Mononuclear cell (primary cell): ENCODE measurements around the gene CDHR5. TPM values are rescaled to one million over a fixed set of nuclear protein-coding genes. Genes with fewer than 3 reads are reported as not detected.
"Not testable (repeated sequence)": the region's sequence is repeated elsewhere in the genome, so short reads cannot be mapped to it uniquely, and the experiment has no call there.

Experiments
- H3K27me3 ChIP-seq: 2 replicates; pipeline ENCODE4 v1.6.0; 2011; ENCODE audit warnings: low read length, control low read depth; ENCODE audit not compliant: insufficient read depth
- H3K4me1 ChIP-seq: 2 replicates; pipeline ENCODE4 v1.5.1; 2011; ENCODE audit warnings: mild to moderate bottlenecking, low read length, control low read depth; ENCODE audit not compliant: insufficient read depth
- H3K4me3 ChIP-seq: 2 replicates; pipeline ENCODE4 v1.5.1; 2011; ENCODE audit warnings: mild to moderate bottlenecking, low read length, moderate library complexity
- H3K9me3 ChIP-seq: 2 replicates; pipeline ENCODE4 v1.5.1; 2011; ENCODE audit warnings: low read depth, mild to moderate bottlenecking, control low read depth, low read length
- total RNA-seq: library from RNA; depleted of rRNA; stranded (reverse); fragments of >200 nt; gene quantifications from one replicate; pipeline ENCODE4 v1.2.3, GENCODE V29; 2012

CDHR5 gene
- total RNA-seq, 1 donor = 0.10 TPM

- peaks cover 40% of the 10 kb centered on the region for H3K4me1 ChIP-seq
- H3K27me3 ChIP-seq = peaks cover 7% of the 10 kb centered on the region
- H3K4me3 ChIP-seq = no peak overlapping the region
- H3K9me3 ChIP-seq = no peaks in the 10 kb centered on the region
Observed at GRCh38 chr11:577611-577894, 47.2 kb downstream of the CDHR5 start.

- no peaks in the 10 kb centered on the region for H3K9me3 ChIP-seq
- H3K4me3 ChIP-seq = peak overlapping the region; percentile 76
- H3K4me1 ChIP-seq = peaks cover 40% of the 10 kb centered on the region
- H3K27me3 ChIP-seq = peaks cover 7% of the 10 kb centered on the region
Observed at GRCh38 chr11:576811-577610, 47.7 kb downstream of the CDHR5 start.

DNA sequence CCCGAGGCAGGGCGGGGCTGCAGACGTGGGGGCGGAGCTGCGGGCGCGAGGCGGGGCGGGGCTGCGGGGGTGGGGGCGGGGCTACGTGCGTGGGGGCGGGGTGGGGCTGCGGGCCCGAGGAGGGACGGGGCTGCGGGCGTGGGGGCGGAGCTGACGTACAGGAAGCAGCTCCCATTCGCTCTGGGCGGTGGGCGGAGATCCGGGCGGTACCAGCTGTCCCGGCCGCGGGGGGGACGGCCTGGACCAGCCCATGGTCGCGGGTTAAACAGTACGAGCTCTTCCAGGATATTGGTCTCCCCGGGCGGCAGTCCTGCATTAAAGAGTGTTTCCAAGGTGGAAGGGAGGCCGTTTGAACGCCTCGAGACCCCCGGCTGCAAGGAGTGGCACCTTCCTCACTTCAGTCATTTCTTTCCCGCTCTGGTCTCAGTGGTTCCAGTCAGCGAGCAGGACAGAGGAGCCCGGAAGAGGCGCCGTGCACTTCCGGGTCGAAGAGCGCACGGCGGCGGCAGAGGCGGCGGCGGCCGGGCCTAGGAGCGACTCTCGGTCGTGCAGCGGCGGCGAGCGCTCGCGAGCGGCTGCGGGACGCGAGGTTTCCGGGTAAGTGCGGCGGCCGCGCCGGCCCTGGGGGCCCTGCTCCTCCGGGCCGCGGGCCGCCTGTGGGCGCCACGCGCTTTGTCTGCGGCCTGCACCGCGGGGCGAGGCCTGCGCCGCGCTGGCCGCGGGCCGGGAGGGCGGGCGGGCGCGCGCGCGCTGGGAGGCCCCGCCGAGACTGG is 48.6 kb downstream of the CDHR5 start, which contains the start of gene PHRF1:
PHRF1 (plus strand) TSS at position 475 of the 773 bp plus-strand sequence. CDS start 5,043 bp downstream, outside the sequence.
- H3K9me3 ChIP-seq = no peaks in the 10 kb centered on the region
- peaks cover 40% of the 10 kb centered on the region for H3K4me1 ChIP-seq
- peaks cover 7% of the 10 kb centered on the region for H3K27me3 ChIP-seq
- peak within 1 kb of the TSS; percentile 76 for H3K4me3 ChIP-seq

- H3K9me3 ChIP-seq = no peaks in the 10 kb centered on the region
- peaks cover 40% of the 10 kb centered on the region for H3K4me1 ChIP-seq
- H3K4me3 ChIP-seq = peak overlapping the region; percentile 38
- H3K27me3 ChIP-seq = peaks cover 7% of the 10 kb centered on the region
Observed at GRCh38 chr11:575313-575995, 49.3 kb downstream of the CDHR5 start.

DNA sequence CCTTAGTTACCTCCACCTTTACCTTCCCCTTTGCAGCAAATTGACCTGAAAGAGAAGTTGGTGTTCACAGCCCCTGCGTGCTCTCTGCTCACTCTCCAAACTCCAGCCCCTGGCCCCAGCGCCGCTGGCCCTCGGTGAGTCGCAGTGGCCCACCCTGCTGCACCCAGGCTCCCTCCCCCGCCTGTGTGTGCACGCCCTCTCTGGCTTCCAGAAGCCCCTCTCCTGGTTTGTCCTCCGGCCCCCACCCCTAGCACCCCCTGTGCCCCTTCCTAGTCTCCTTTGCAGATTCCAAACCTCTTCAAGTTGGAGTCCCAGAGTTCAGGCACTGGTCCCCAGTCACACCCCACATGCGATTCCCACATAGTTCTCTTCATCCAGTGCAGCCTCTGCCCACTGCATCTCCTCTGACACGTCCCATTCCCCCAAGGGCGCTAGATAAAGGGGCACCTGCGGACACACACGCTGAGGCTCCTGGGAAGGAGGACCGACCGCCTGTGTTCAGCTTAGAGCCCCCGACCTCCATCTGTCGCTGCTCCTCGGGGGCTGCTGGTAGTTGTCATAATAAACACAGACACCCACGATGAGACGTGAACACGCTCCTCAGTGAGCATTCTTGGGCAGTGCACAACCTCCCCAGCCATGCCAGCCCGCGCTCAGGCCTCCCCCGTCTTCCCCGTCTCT is 50.0 kb downstream of the CDHR5 start:
- no peak overlapping the region for H3K4me3 ChIP-seq
- no peaks in the 10 kb centered on the region for H3K9me3 ChIP-seq
- H3K4me1 ChIP-seq = peaks cover 37% of the 10 kb centered on the region
- H3K27me3 ChIP-seq = peaks cover 7% of the 10 kb centered on the region

GRCh38 chr11:574031-574570 is 50.7 kb downstream of the CDHR5 start:
- not testable (repeated sequence) for H3K4me3 ChIP-seq, H3K27me3 ChIP-seq, H3K9me3 ChIP-seq
- H3K4me1 ChIP-seq = peaks cover 36% of the 10 kb centered on the region

DNA sequence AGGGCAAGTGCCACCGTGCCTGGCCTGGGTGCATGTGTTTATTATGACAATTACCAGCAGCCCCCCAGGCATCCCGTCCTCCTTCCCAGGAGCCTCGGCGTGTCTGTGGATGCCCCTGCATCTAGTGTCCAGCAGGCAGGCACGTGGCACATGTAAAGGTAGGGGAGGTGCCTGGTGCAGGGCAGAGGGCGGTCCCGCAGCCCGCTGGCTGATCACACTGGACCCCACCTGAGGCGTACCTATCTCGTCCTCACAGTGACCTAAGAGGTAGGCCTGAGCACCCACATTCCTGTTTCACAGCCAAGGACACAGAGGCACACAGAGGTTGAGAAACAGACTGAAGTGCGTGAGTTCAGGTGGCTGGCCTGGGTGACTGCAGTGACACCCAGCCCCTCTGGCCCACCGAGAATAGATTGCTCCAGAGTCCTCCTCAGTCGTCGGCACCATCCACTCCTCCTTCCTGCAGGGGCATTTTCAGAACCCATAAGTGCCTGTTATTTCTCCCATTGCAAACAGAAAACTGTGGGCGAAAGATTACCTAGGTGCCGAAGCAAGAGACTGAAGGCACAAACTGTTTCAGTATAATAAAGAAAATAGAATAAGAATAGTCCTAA is 51.5 kb downstream of the CDHR5 start:
- H3K27me3 ChIP-seq = peaks cover 7% of the 10 kb centered on the region
- H3K9me3 ChIP-seq = no peaks in the 10 kb centered on the region
- no peak overlapping the region for H3K4me3 ChIP-seq
- H3K4me1 ChIP-seq = peaks cover 32% of the 10 kb centered on the region

DNA sequence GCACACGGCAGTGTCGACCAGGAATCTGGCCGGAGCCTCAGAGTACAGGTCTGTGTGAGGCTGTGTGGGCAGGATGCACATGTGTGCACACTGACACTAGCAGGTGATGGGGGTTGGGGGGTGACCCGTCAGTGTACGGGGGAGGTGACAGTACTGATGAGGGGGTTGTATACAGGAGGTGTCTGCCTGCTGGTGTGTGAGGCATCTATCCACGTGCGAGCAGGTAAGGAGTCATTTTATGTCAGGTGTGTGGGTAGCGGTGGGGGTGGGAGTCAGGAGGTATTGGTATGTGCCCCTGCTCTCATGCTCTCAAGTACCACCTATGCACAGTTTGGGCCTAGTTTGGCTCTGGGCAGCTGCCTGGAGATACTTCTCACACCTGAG is 53.0 kb downstream of the CDHR5 start:
- Histone ChIP-seq H3K4me3 (no peak overlapping the region), H3K4me1 (peaks cover 18% of the 10 kb centered on the region)

DNA sequence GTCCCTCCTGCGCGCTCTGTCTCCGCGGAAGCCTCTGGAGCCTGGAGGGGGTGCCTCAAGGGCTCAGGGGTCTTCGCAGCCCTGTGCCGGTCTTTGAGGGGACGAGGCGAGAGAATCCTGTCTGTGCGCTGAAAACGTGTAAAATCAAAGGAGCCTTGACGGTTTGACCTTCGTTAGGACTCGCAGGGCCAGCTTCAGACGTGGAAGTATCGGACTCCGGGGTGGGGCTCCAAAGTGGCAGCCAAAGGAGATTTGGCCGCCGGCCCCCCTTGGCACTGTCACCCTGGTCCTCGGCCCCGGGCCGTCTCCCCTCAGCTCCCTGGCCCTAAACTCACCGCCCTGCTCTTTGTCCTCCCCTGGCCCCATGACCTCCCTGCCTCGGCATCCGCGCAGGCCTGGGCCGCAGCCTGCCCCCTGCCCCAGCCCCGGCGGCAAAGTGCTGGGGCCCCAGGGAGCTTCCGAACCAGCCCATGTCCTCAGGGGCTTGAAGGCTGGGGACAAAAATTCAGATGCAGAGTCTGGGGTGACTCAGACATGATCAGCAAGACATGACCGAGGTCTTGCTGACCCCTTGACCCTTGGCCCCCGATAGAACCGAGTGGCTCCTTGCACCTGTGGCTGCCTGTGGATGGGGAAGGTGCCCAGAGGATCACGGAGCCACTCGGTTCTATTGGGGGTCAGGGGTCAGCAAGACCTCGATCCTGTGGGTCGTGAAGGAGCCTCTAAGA is 55.4 kb downstream of the CDHR5 start:
- Histone ChIP-seq H3K4me3 (peak overlapping the region; percentile 50), H3K27me3 (peaks cover 3% of the 10 kb centered on the region), H3K9me3 (no peaks in the 10 kb centered on the region), H3K4me1 (peaks cover 9% of the 10 kb centered on the region)

More for the DNA sequence above, 53.0 kb downstream of the CDHR5 start:
- no peaks in the 10 kb centered on the region for H3K9me3 ChIP-seq
- H3K27me3 ChIP-seq = peaks cover 7% of the 10 kb centered on the region

DNA sequence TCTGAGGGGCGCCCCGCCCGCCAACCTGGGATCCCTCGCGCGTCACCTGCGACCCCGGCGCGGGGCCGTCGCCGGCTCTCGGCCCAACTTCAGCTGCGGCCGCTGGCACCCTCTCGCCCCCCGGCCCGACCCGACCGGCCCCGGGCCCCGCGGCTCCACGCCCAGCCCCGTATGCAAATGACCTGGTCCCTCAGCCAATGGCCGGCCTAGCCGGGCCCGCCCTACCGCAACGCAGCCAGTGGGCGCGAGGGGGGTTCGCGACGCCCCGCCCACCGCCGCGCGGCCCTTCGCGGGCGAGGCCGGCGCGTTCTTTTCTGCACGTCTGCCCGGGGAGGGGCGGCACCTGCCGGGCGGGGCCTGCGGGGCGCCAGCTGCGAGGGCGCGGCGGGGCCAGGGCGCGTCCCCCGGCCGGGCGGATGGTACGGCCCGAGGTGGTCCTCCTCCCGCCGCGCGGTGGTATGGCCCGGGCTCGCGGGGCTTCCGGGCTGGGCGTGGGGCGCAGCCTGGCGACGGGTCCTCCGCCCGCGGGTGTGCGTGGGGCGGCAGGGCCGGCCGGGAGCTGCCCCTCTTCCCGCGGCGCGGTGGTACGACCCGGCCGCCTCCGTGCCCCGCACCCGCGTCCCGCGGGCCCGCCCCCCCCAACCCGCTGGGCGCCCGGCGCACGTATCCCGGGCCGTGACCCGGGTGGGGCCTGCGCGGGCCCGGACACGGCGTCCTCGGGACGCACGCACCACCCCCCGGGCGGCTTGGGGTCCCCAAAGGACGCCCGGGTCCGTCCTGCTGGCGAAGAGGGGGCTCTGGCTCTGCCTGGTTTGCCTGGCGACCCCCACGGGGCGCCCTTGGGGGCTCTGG is 56.2 kb downstream of the CDHR5 start:
- peak overlapping the region; percentile 50 for H3K4me3 ChIP-seq
- peaks cover 9% of the 10 kb centered on the region for H3K4me1 ChIP-seq
- H3K27me3 ChIP-seq = no peaks in the 10 kb centered on the region
- H3K9me3 ChIP-seq = no peaks in the 10 kb centered on the region

- Histone ChIP-seq H3K9me3 (no peaks in the 10 kb centered on the region), H3K4me3 (peak overlapping the region; percentile 50), H3K4me1 (peaks cover 9% of the 10 kb centered on the region)
Observed at GRCh38 chr11:567629-568292, 57.0 kb downstream of the CDHR5 start.

DNA sequence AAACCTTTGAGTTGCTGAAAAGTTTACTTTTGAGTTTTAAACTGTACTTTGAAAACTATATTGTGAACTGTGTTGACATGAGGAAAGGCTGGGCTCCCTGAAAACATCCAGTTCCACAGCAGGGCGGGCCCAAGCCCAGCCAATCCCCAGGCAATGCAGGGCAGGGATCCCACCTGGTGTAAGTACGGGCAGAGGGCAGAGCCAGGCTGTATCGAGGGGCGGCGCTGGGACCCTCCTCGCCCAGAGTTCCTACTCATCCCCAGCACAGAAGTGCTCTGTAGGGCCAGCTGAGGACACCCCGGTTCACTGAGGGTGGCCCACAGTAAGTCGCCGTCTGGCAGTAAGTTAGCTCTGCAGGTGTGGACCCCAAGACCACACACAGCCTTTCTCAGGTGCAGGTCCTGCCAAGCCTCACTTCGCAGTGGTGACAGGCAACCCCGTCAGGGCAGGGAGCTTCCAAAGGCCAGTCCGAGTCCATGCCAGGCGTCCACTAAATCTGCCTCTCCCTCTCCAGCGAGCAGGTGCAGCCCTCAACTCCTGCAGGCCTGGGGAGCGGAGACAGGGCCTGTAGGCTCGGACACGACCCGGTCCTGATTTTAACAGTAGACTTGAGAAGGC is 57.6 kb downstream of the CDHR5 start:
- H3K9me3 ChIP-seq = no peaks in the 10 kb centered on the region
- no peak overlapping the region for H3K4me3 ChIP-seq
- no peaks in the 10 kb centered on the region for H3K27me3 ChIP-seq
- H3K4me1 ChIP-seq = peaks cover 12% of the 10 kb centered on the region

More at GRCh38 chr11:567629-568292, 57.0 kb downstream of the CDHR5 start:
- no peaks in the 10 kb centered on the region for H3K27me3 ChIP-seq
